CD14-positive monocyte (primary cell): ENCODE measurements around the gene FAM8A1. TPM values are rescaled to one million over a fixed set of nuclear protein-coding genes. Genes with fewer than 3 reads are reported as not detected.
A peak's percentile ranks its signal among the peaks of the same experiment; 100 is the strongest.
"Not testable (repeated sequence)": the region's sequence is repeated elsewhere in the genome, so short reads cannot be mapped to it uniquely, and the experiment has no call there.

Experiments
- DNase-seq, 3 donors: peaks; one replicate each; pipeline ENCODE4 v3.0.0-alpha.2; 2011 to 2022
- H2AFZ ChIP-seq: 2 replicates; pipeline ENCODE4 v1.6.0; 2012; ENCODE audit warnings: mild to moderate bottlenecking, low read depth, low read length, inconsistent platforms; ENCODE audit not compliant: insufficient read depth, poor library complexity, severe bottlenecking
- H3K27ac ChIP-seq, 2 donors: 1 replicate in 1 of 2; 2 replicates in 1 of 2; pipeline ENCODE4 v1.5.1; 2012 to 2013; ENCODE audit warnings: low read length in 2 of 2, control low read depth in 1 of 2, inconsistent platforms in 1 of 2, low read depth in 1 of 2, mild to moderate bottlenecking in 1 of 2
- H3K27me3 ChIP-seq, 2 donors: one replicate each; pipeline versions ENCODE4 v1.6.0 to v1.6.1; 2011 to 2013; ENCODE audit warnings: low read length in 2 of 2; ENCODE audit not compliant: control insufficient read depth in 2 of 2, insufficient read depth in 2 of 2
- H3K36me3 ChIP-seq, 2 donors: replicated peaks in 1 of 2; 1 replicate in 1 of 2; 2 replicates in 1 of 2; pipeline versions ENCODE4 v1.5.1 to v1.6.1; 2012 to 2013; ENCODE audit warnings: low read length in 2 of 2, control low read depth in 1 of 2, inconsistent platforms in 1 of 2, mild to moderate bottlenecking in 1 of 2; ENCODE audit not compliant: insufficient read depth in 2 of 2, control insufficient read depth in 1 of 2
- H3K4me1 ChIP-seq, 2 donors: 1 replicate in 1 of 2; 2 replicates in 1 of 2; pipeline versions ENCODE4 v1.5.1 to v1.6.1; 2012 to 2013; ENCODE audit warnings: low read length in 2 of 2, control low read depth in 1 of 2, inconsistent platforms in 1 of 2, mild to moderate bottlenecking in 1 of 2, moderate library complexity in 1 of 2; ENCODE audit not compliant: insufficient read depth in 2 of 2, control insufficient read depth in 1 of 2
- H3K4me2 ChIP-seq: replicated peaks from 2 replicates; pipeline ENCODE3; 2012; ENCODE audit warnings: low read length, moderate library complexity, mild to moderate bottlenecking; ENCODE audit not compliant: poor library complexity, severe bottlenecking; ENCODE audit errors: extremely low read depth
- H3K4me3 ChIP-seq, 3 experiments: fragments of 200-600 bp in 1 of 3; sonication (generic) in 1 of 3; replicated peaks in 1 of 3; 1 replicate in 2 of 3; 2 replicates in 1 of 3; pipeline ENCODE4 v1.5.1; 2011 to 2013; ENCODE audit warnings: low read length in 3 of 3, mild to moderate bottlenecking in 3 of 3, control low read depth in 2 of 3, low read depth in 2 of 3, inconsistent platforms in 1 of 3, moderate library complexity in 1 of 3
- H3K79me2 ChIP-seq: 2 replicates; pipeline ENCODE4 v1.6.0; 2012; ENCODE audit warnings: mild to moderate bottlenecking, control low read depth, inconsistent platforms, low read length, moderate library complexity; ENCODE audit not compliant: insufficient read depth
- H3K9ac ChIP-seq: 2 replicates; pipeline ENCODE4 v1.6.0; 2017; ENCODE audit warnings: low read length, mild to moderate bottlenecking; ENCODE audit not compliant: insufficient read depth, poor library complexity, severe bottlenecking
- H3K9me3 ChIP-seq, 2 donors: replicated peaks in 1 of 2; 1 replicate in 1 of 2; 2 replicates in 1 of 2; pipeline versions ENCODE4 v1.5.1 to v1.6.1; 2012 to 2013; ENCODE audit warnings: low read length in 2 of 2, control low read depth in 1 of 2; ENCODE audit not compliant: control insufficient read depth in 1 of 2, insufficient read depth in 1 of 2
- H4K20me1 ChIP-seq: 2 replicates; pipeline ENCODE4 v1.6.0; 2012; ENCODE audit warnings: mild to moderate bottlenecking, low read length, control low read depth, moderate library complexity; ENCODE audit not compliant: insufficient read depth
- H3K27ac Mint-ChIP-seq, 7 donors: one replicate each; pipeline ENCODE4 v1.8.0; 2020; ENCODE audit warnings: mild to moderate bottlenecking in 7 of 7, mixed read lengths in 7 of 7, moderate library complexity in 6 of 7, inconsistent platforms in 2 of 7
- H3K27me3 Mint-ChIP-seq, 3 donors: one replicate each; pipeline ENCODE4 v1.8.0; 2021 to 2022; ENCODE audit warnings: low read depth in 3 of 3, mild to moderate bottlenecking in 3 of 3, mixed read lengths in 3 of 3, moderate library complexity in 3 of 3, inconsistent platforms in 1 of 3
- H3K36me3 Mint-ChIP-seq, 2 donors: one replicate each; pipeline ENCODE4 v1.8.0; 2020; ENCODE audit warnings: mixed read lengths in 2 of 2, inconsistent platforms in 1 of 2, mild to moderate bottlenecking in 1 of 2
- H3K4me1 Mint-ChIP-seq: one replicate; pipeline ENCODE4 v1.8.0; 2020; ENCODE audit warnings: mild to moderate bottlenecking, mixed read lengths
- H3K4me3 Mint-ChIP-seq, 2 donors: one replicate each; pipeline ENCODE4 v1.8.0; 2020; ENCODE audit warnings: mild to moderate bottlenecking in 2 of 2, mixed read lengths in 2 of 2, moderate library complexity in 1 of 2
- H3K9me3 Mint-ChIP-seq, 7 donors: one replicate each; pipeline ENCODE4 v1.8.0; 2020 to 2022; ENCODE audit warnings: mixed read lengths in 7 of 7, mild to moderate bottlenecking in 6 of 7, moderate library complexity in 6 of 7, inconsistent platforms in 2 of 7
- WGBS: methylation state at CpG from one replicate; pipeline ENCODE4 v1.1.5; 2013; ENCODE audit warnings: missing lambda C conversion rate; ENCODE audit not compliant: insufficient coverage; 5-methylcytosine and 5-hydroxymethylcytosine counted together
- intact Hi-C, 2 donors: fragments of 100-400 bp; cut with micrococcal nuclease; formaldehyde crosslinking; loops; one replicate each; pipeline versions ENCODE4 v1.15.0 to v1.15.1; 2023
- polyA plus RNA-seq, 3 donors: library from polyadenylated mRNA; depleted of rRNA in 1 of 3; unstranded in 2 of 3; stranded (reverse) in 1 of 3; fragments of 300-500 nt in 2 of 3; fragments of >200 nt in 1 of 3; fragmentation: Illumina TruSeq in 2 of 3; gene quantifications; 1 replicate in 2 of 3; 2 replicates in 1 of 3; pipeline ENCODE4 v1.2.3, GENCODE V29; 2012 to 2021
- TF ChIP-seq, protein P1 (sequence below): fragments of 200-600 bp; IDR thresholded peaks from one replicate; pipeline ENCODE4 v1.8.0; 2022; ENCODE audit warnings: antibody characterized with exemption, mild to moderate bottlenecking

The FAM8A1 gene
- polyA plus RNA-seq, 3 donors, result 6.8 to 9.9 (median 9.3) TPM

DNA sequence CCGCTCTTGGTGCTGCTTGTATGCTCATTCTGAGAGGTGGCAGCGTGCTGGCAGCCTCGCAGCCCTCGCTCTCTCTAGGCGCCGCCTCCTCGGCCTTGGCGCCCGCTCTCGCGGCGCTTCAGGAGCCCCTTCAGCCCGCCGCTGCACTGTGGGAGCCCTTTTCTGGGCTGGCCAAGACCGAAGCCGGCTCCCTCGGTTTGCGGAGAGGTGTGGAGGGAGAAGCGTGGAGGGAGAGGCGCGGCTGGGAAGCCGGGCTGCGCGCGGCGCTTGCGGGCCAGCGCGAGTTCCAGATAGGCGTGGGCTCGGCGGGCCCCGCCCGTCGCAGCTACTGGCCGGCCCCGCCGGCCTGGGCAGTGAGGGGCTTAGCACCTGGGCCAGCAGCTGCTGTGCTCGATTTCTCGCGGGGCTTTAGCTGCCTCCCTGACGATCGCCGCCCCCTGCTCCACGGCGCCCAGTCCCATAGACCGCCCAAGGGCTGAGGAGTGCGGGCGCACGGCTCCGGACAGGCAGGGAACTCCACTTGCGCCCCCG is 19.5 kb upstream of the FAM8A1 start:
- Histone ChIP-seq H3K27ac (no peak overlapping the region), H3K9ac (peak overlapping the region; percentile 43)
- intact Hi-C loops, result no loop called here

DNA sequence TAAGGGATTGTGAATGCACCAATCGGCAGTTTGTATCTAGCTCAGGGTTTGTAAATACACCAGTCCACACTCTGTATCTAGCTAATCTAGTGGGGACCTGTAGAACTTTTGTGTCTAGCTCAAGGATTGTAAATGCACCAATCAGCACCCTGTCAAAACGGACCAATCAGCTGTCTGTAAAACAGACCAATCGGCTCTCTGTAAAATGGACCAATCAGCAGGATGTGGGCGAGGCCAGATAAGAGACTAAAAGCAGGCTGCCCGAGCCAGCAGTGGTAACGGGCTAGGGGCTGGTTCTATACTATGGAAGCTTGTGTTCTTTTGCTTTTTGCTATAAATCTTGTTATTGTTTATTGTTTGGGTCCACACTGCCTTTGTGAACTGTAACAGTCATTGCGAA is 18.8 kb upstream of the FAM8A1 start:
- H3K9ac ChIP-seq, H3K27me3 ChIP-seq, H3K27ac ChIP-seq, H3K36me3 Mint-ChIP-seq, H3K4me3 ChIP-seq, H3K4me2 ChIP-seq, H3K4me1 ChIP-seq, H3K79me2 ChIP-seq, H3K9me3 ChIP-seq, DNase-seq, H3K27ac Mint-ChIP-seq, H2AFZ ChIP-seq, intact Hi-C loops, H3K36me3 ChIP-seq, H4K20me1 ChIP-seq: not testable (repeated sequence)
- Mint-ChIP-seq H3K4me3 (peak overlapping the region in 1 of 2 donors; percentile 89), H3K9me3 (peaks cover 8 to 21% (median 18%) of the 10 kb centered on the region in 7 donors), H3K27me3 (peaks cover 18 to 26% (median 18%) of the 10 kb centered on the region in 3 donors), H3K4me1 (peaks cover 18% of the 10 kb centered on the region)
- WGBS, result 95% methylated on average over 3 of the region's 7 CpGs

More for the DNA sequence above, 19.5 kb upstream of the FAM8A1 start:
- Histone ChIP-seq H3K36me3 (no peaks in the 10 kb centered on the region), H3K27me3 (peaks cover 0 to 5% of the 10 kb centered on the region in 2 donors), H4K20me1 (no peaks in the 10 kb centered on the region), H3K4me2 (peak overlapping the region; percentile 71), H3K4me1 (peaks cover 0 to 1% of the 10 kb centered on the region in 2 donors), H3K79me2 (no peaks in the 10 kb centered on the region), H3K9me3 (peaks cover 6 to 7% of the 10 kb centered on the region in 2 donors), H2AFZ (peak overlapping the region; percentile 79), H3K4me3 (peak overlapping the region in 2 of 3 experiments; percentile 43 to 68)
- TF ChIP-seq, protein P1, sequence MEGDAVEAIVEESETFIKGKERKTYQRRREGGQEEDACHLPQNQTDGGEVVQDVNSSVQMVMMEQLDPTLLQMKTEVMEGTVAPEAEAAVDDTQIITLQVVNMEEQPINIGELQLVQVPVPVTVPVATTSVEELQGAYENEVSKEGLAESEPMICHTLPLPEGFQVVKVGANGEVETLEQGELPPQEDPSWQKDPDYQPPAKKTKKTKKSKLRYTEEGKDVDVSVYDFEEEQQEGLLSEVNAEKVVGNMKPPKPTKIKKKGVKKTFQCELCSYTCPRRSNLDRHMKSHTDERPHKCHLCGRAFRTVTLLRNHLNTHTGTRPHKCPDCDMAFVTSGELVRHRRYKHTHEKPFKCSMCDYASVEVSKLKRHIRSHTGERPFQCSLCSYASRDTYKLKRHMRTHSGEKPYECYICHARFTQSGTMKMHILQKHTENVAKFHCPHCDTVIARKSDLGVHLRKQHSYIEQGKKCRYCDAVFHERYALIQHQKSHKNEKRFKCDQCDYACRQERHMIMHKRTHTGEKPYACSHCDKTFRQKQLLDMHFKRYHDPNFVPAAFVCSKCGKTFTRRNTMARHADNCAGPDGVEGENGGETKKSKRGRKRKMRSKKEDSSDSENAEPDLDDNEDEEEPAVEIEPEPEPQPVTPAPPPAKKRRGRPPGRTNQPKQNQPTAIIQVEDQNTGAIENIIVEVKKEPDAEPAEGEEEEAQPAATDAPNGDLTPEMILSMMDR, result no peak
- Mint-ChIP-seq H3K27ac (no peak overlapping the region), H3K27me3 (peaks cover 18 to 27% (median 18%) of the 10 kb centered on the region in 3 donors), H3K4me3 (peak overlapping the region; percentile 60 to 89), H3K9me3 (peaks cover 8 to 25% (median 18%) of the 10 kb centered on the region in 7 donors), H3K36me3 (peaks cover 0 to 3% of the 10 kb centered on the region in 2 donors), H3K4me1 (peaks cover 12% of the 10 kb centered on the region)
- 21% methylated on average over 42 of the region's 53 CpGs for WGBS
- DNase-seq, result no peak
